ENCODE data around the gene NRDE2.

- TF ChIP-seq CTCF (IDR thresholded peaks at IDR 0.05): no peak
- no peak for TF ChIP-seq POLR2AphosphoS5 (IDR thresholded peaks at IDR 0.05)
- TF ChIP-seq POLR2A (IDR thresholded peaks at IDR 0.05; ENCODE audit: low read depth): no peak
Measured at GRCh38 chr14:90299408-90299807, 32.3 kb downstream of the NRDE2 start.
